Stomach smooth muscle (tissue), 2 donors: Measurements from ENCODE around the gene KIF2C.
"Not testable (repeated sequence)": the region's sequence is repeated elsewhere in the genome, so short reads cannot be mapped to it uniquely, and the experiment has no call there.

Experiments
- H3K27ac ChIP-seq: one replicate; pipeline ENCODE4 v1.7.0; 2013; ENCODE audit warnings: mild to moderate bottlenecking, low read length, inconsistent platforms
- H3K27me3 ChIP-seq, 2 donors: one replicate each; pipeline ENCODE4 v1.7.0; 2013; ENCODE audit warnings: low read length in 2 of 2; ENCODE audit not compliant: insufficient read depth in 2 of 2, control insufficient read depth in 1 of 2
- H3K36me3 ChIP-seq, 2 donors: one replicate each; pipeline ENCODE4 v1.7.0; 2013; ENCODE audit warnings: low read length in 2 of 2; ENCODE audit not compliant: control insufficient read depth in 2 of 2, insufficient read depth in 2 of 2
- H3K4me1 ChIP-seq: one replicate; pipeline ENCODE4 v1.7.0; 2013; ENCODE audit warnings: low read length; ENCODE audit not compliant: control insufficient read depth, insufficient read depth
- H3K4me3 ChIP-seq, 2 donors: one replicate each; pipeline ENCODE4 v1.7.0; 2013; ENCODE audit warnings: low read length in 2 of 2
- H3K9ac ChIP-seq, 2 donors: one replicate each; pipeline ENCODE4 v1.7.0; 2013; ENCODE audit warnings: low read length in 2 of 2, mild to moderate bottlenecking in 1 of 2
- H3K9me3 ChIP-seq, 2 donors: one replicate each; pipeline ENCODE4 v1.7.0; 2013; ENCODE audit warnings: low read length in 2 of 2; ENCODE audit not compliant: control insufficient read depth in 2 of 2
- donor health status: healthy.
- donor health status: Pancreatic carcinoma.

The KIF2C gene

GRCh38 chr1:44739307-44740178, at the start of gene KIF2C:
TSS of gene KIF2C (plus strand) at chr1:44739837. CDS start at chr1:44739933, 96 bp downstream.
- Histone ChIP-seq H3K36me3 (no peaks in the 10 kb centered on the region), H3K9ac (peak within 1 kb of the TSS; percentile 81 to 93), H3K9me3 (no peaks in the 10 kb centered on the region), H3K4me3 (peak within 1 kb of the TSS; percentile 86 to 95), H3K27ac (peak within 1 kb of the TSS; percentile 83), H3K27me3 (no peaks in the 10 kb centered on the region), H3K4me1 (peaks cover 7% of the 10 kb centered on the region)

- no peaks in the 10 kb centered on the region for H3K27me3 ChIP-seq
- no peaks in the 10 kb centered on the region for H3K36me3 ChIP-seq
- no peak overlapping the region for H3K27ac ChIP-seq
- H3K4me1 ChIP-seq = no peaks in the 10 kb centered on the region
- H3K9ac ChIP-seq = no peak overlapping the region
- H3K9me3 ChIP-seq = no peaks in the 10 kb centered on the region
- H3K4me3 ChIP-seq = no peak overlapping the region
Measured at GRCh38 chr1:44693159-44693558, 46.5 kb upstream of the KIF2C start.

- H3K4me1 ChIP-seq = no peaks in the 10 kb centered on the region
- no peaks in the 10 kb centered on the region for H3K27me3 ChIP-seq
- no peak overlapping the region for H3K4me3 ChIP-seq
- no peak overlapping the region for H3K27ac ChIP-seq
- H3K9ac ChIP-seq = no peak overlapping the region
- H3K9me3 ChIP-seq = no peaks in the 10 kb centered on the region
- no peaks in the 10 kb centered on the region for H3K36me3 ChIP-seq
Measured at GRCh38 chr1:44693900-44694299, 45.7 kb upstream of the KIF2C start.

GRCh38 chr1:44694863-44695478, 44.7 kb upstream of the KIF2C start:
- Histone ChIP-seq H3K4me1 (no peaks in the 10 kb centered on the region), H3K36me3 (no peaks in the 10 kb centered on the region), H3K4me3 (no peak overlapping the region), H3K27ac (no peak overlapping the region), H3K9ac (no peak overlapping the region), H3K27me3 (no peaks in the 10 kb centered on the region), H3K9me3 (no peaks in the 10 kb centered on the region)

GRCh38 chr1:44695671-44696070, 44.0 kb upstream of the KIF2C start:
- no peak overlapping the region for H3K27ac ChIP-seq
- H3K36me3 ChIP-seq = no peaks in the 10 kb centered on the region

GRCh38 chr1:44696101-44696500, 43.5 kb upstream of the KIF2C start:
- Histone ChIP-seq H3K4me3 (no peak overlapping the region), H3K4me1 (no peaks in the 10 kb centered on the region), H3K9me3 (no peaks in the 10 kb centered on the region), H3K36me3 (no peaks in the 10 kb centered on the region), H3K27me3 (no peaks in the 10 kb centered on the region), H3K27ac (no peak overlapping the region), H3K9ac (no peak overlapping the region)

More at GRCh38 chr1:44695671-44696070, 44.0 kb upstream of the KIF2C start:
- no peak overlapping the region for H3K9ac ChIP-seq
- H3K27me3 ChIP-seq = no peaks in the 10 kb centered on the region
- H3K4me1 ChIP-seq = no peaks in the 10 kb centered on the region
- H3K4me3 ChIP-seq = no peak overlapping the region
- no peaks in the 10 kb centered on the region for H3K9me3 ChIP-seq

- no peaks in the 10 kb centered on the region for H3K9me3 ChIP-seq
- no peaks in the 10 kb centered on the region for H3K27me3 ChIP-seq
- no peaks in the 10 kb centered on the region for H3K36me3 ChIP-seq
- H3K27ac ChIP-seq = no peak overlapping the region
- H3K9ac ChIP-seq = no peak overlapping the region
- H3K4me1 ChIP-seq = no peaks in the 10 kb centered on the region
- H3K4me3 ChIP-seq = no peak overlapping the region
Measured at GRCh38 chr1:44696789-44697345, 42.8 kb upstream of the KIF2C start.

GRCh38 chr1:44698138-44698537, 41.5 kb upstream of the KIF2C start:
- Histone ChIP-seq H3K9me3 (no peaks in the 10 kb centered on the region), H3K4me3 (no peak overlapping the region), H3K4me1 (no peaks in the 10 kb centered on the region), H3K27ac (no peak overlapping the region), H3K36me3 (no peaks in the 10 kb centered on the region), H3K27me3 (no peaks in the 10 kb centered on the region), H3K9ac (no peak overlapping the region)

- not testable (repeated sequence) for H3K36me3 ChIP-seq, H3K27me3 ChIP-seq, H3K9ac ChIP-seq
Measured at GRCh38 chr1:44699375-44699774, 40.3 kb upstream of the KIF2C start.

GRCh38 chr1:44700573-44700972, 39.1 kb upstream of the KIF2C start:
- H3K27ac ChIP-seq = no peak overlapping the region
- H3K27me3 ChIP-seq = no peaks in the 10 kb centered on the region
- H3K9ac ChIP-seq = no peak overlapping the region
- H3K4me1 ChIP-seq = no peaks in the 10 kb centered on the region
- no peaks in the 10 kb centered on the region for H3K9me3 ChIP-seq
- H3K36me3 ChIP-seq = no peaks in the 10 kb centered on the region
- no peak overlapping the region for H3K4me3 ChIP-seq

More at GRCh38 chr1:44699375-44699774, 40.3 kb upstream of the KIF2C start:
- H3K9me3 ChIP-seq, H3K4me3 ChIP-seq, H3K4me1 ChIP-seq, H3K27ac ChIP-seq: not testable (repeated sequence)
